ENCODE measurements around the gene GPR173. TPM values are rescaled to one million over a fixed set of nuclear protein-coding genes. Genes with fewer than 3 reads are reported as not detected.

The GPR173 gene
- total RNA-seq, 4 donors from 2014 or later: 0.72 to 2.0 (median 1.6) TPM

- no peak for ATAC-seq (ENCODE audit: low FRiP score)
- DNase-seq (ENCODE audit: low spot score): no peak
- TF ChIP-seq CTCF (IDR thresholded peaks at IDR 0.05): no peak
Measured at GRCh38 chrX:53036149-53036548, 12.4 kb upstream of the GPR173 start.

GRCh38 chrX:53039236-53039635 is 9.4 kb upstream of the GPR173 start:
- DNase-seq (ENCODE audit: low spot score): no peak
- no peak for TF ChIP-seq CTCF (IDR thresholded peaks at IDR 0.05)
- ATAC-seq (ENCODE audit: low FRiP score): no peak

- DNase-seq (ENCODE audit: low spot score) (no peak), ATAC-seq (ENCODE audit: low FRiP score) (no peak)
- no peak for TF ChIP-seq CTCF (IDR thresholded peaks at IDR 0.05)
Measured at GRCh38 chrX:53044995-53045394, 3.6 kb upstream of the GPR173 start.

- ATAC-seq (ENCODE audit: low FRiP score) (no peak), DNase-seq (ENCODE audit: low spot score) (no peak)
- TF ChIP-seq CTCF (IDR thresholded peaks at IDR 0.05): no peak
Measured at GRCh38 chrX:53047228-53047627, 1.4 kb upstream of the GPR173 start.

- ATAC-seq (ENCODE audit: low FRiP score): no peak
- TF ChIP-seq CTCF (IDR thresholded peaks at IDR 0.05): no peak
- DNase-seq (ENCODE audit: low spot score): no peak
Measured at GRCh38 chrX:53049127-53049517, 533 bp downstream of the GPR173 start.

GRCh38 chrX:53050841-53051240 is 2.3 kb downstream of the GPR173 start:
- ATAC-seq (ENCODE audit: low FRiP score) (no peak), DNase-seq (ENCODE audit: low spot score) (no peak)
- TF ChIP-seq CTCF (IDR thresholded peaks at IDR 0.05): no peak

- TF ChIP-seq CTCF (IDR thresholded peaks at IDR 0.05): no peak
- DNase-seq (ENCODE audit: low spot score): no peak
- ATAC-seq (ENCODE audit: low FRiP score): no peak
Measured at GRCh38 chrX:53055244-53055849, 6.8 kb downstream of the GPR173 start.

Data from omental fat pad (tissue), 4 donors.